ENCODE results near the gene RFX5.

The RFX5 gene

GRCh38 chr1:151377150-151377884 is 30.3 kb upstream of the RFX5 start:
- TF ChIP-seq CTCF (IDR thresholded peaks at IDR 0.05) = no peak
- no peak for DNase-seq (ENCODE audit: low spot score)
- H3K27ac ChIP-seq = no peak overlapping the region
- H3K4me3 ChIP-seq = no peak overlapping the region

GRCh38 chr1:151373196-151373595 is 26.1 kb upstream of the RFX5 start:
- H3K4me3 ChIP-seq = no peak overlapping the region
- peak overlapping the region in 1 of 2 donors; percentile 90 for H3K27ac ChIP-seq
- TF ChIP-seq CTCF (IDR thresholded peaks at IDR 0.05) = no peak
- no peak for DNase-seq (ENCODE audit: low spot score)

GRCh38 chr1:151372058-151372934 is 25.2 kb upstream of the RFX5 start, which contains the start of gene SELENBP1:
Gene SELENBP1 (minus strand): TSS chr1:151372705. CDS start chr1:151372641, 64 bp downstream.
- Histone ChIP-seq H3K4me3 (peak within 1 kb of the TSS; percentile 72), H3K27ac (peak within 1 kb of the TSS; percentile 68 to 90)
- no peak for TF ChIP-seq CTCF (IDR thresholded peaks at IDR 0.05)
- DNase-seq (ENCODE audit: low spot score) = peak; percentile 87

- no peak for DNase-seq (ENCODE audit: low spot score)
- no peak for TF ChIP-seq CTCF (IDR thresholded peaks at IDR 0.05)
- peak overlapping the region; percentile 68 to 90 for H3K27ac ChIP-seq
- H3K4me3 ChIP-seq = peak overlapping the region; percentile 72
These were observed 24.5 kb upstream of the RFX5 start for GRCh38 chr1:151371370-151372057.

- Histone ChIP-seq H3K27ac (peak overlapping the region; percentile 68 to 90), H3K4me3 (peak overlapping the region; percentile 72)
- TF ChIP-seq CTCF (IDR thresholded peaks at IDR 0.05) = no peak
- DNase-seq (ENCODE audit: low spot score) = no peak
These were observed 23.3 kb upstream of the RFX5 start for GRCh38 chr1:151370211-151370911.

GRCh38 chr1:151369621-151370048 is 22.6 kb upstream of the RFX5 start:
- Histone ChIP-seq H3K4me3 (peak overlapping the region; percentile 72), H3K27ac (peak overlapping the region in 1 of 2 donors; percentile 90)
- no peak for TF ChIP-seq CTCF (IDR thresholded peaks at IDR 0.05)
- no peak for DNase-seq (ENCODE audit: low spot score)

Measured in coronary artery (tissue), 2 donors.